ENCODE data around the gene CACNA2D4.

Gene CACNA2D4

GRCh38 chr12:1919284-1919683, 832 bp upstream of the CACNA2D4 start:
- DNase-seq (ENCODE audit: low spot score) = no peak

GRCh38 chr12:1918884-1919236, 408 bp upstream of the CACNA2D4 start:
- no peak for DNase-seq (ENCODE audit: low spot score)

DNA sequence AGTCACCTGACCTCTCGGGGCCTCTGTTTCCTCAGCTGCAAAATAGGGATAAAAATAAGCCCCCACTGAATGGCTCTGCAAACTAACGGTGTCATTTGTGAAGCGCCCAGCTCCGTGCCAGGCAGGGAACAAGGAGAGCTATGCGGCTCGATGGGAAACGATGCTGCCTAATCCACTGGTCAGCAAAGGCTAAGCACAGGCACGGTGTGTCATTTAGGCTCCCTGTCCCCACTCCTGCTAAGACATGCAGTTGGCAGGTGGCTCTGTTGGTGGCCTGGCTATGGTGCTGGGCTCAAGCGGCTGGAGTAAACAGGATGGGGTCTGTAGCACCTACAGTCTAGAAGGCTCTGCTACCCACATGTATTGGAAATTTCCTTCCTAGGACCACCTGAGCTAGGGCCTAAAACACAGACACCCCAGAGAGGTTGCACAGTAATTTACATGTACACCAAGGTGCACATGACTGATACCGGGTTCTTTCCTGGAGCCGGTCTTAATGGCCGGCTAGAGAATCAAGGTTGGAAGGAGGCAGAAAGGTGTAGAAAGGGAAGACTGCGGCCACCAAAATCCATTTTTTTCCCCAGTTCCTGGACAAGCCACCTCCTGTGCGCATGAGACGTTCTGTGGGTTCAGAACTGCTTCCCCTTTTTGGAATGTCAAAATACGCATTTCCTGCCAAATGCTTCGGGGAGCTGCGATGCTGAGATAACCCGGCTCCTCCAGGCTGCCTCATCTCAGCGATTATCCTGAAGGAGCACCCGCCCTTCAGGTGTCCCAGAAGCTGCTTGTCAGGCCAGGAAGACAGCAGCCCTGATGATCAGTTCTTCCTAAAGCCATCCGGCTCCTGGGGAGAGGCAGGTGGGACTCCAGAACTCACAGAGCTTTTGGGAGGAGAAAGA, 1.0 kb downstream of the CACNA2D4 start:
- DNase-seq (ENCODE audit: low spot score) = no peak

GRCh38 chr12:1916371-1917171, 1.9 kb downstream of the CACNA2D4 start:
- DNase-seq (ENCODE audit: low spot score) = no peak

- DNase-seq (ENCODE audit: low spot score) = no peak
Measured at GRCh38 chr12:1915082-1915968, 3.1 kb downstream of the CACNA2D4 start.

GRCh38 chr12:1914114-1914911, 4.1 kb downstream of the CACNA2D4 start:
- DNase-seq (ENCODE audit: low spot score) = no peak

GRCh38 chr12:1913377-1914113, 4.9 kb downstream of the CACNA2D4 start:
- DNase-seq (ENCODE audit: low spot score) = no peak

GRCh38 chr12:1912580-1913376, 5.7 kb downstream of the CACNA2D4 start:
- peak; percentile 65 for DNase-seq (ENCODE audit: low spot score)

- DNase-seq (ENCODE audit: low spot score) = no peak
Measured at GRCh38 chr12:1911598-1912575, 6.6 kb downstream of the CACNA2D4 start.

GRCh38 chr12:1910468-1910867, 8.0 kb downstream of the CACNA2D4 start:
- DNase-seq (ENCODE audit: low spot score) = no peak

- no peak for DNase-seq (ENCODE audit: low spot score)
Measured at GRCh38 chr12:1908758-1909157, 9.7 kb downstream of the CACNA2D4 start.

GRCh38 chr12:1907652-1908611, 10.5 kb downstream of the CACNA2D4 start:
- no peak for DNase-seq (ENCODE audit: low spot score)

DNA sequence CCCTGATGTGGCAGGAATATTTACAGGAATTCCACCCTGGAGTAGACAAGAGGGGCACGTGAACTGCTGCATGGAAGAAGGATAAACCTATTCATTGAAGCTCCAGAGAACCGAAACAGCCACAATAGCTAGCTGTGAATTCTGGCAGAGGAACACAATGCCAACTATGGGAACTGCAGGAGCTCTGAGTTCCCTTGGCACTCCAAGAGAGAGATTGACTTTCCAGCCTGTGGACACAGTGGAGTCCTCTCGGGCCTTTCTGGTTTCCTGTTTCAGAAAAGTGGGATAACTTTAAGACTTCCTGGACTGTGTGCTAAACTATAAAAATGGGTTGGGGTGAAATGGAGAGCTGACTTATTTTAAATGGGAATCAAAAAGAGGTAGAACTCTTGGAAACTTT, 11.9 kb downstream of the CACNA2D4 start:
- no peak for DNase-seq (ENCODE audit: low spot score)

- DNase-seq (ENCODE audit: low spot score) = no peak
Measured at GRCh38 chr12:1904875-1905274, 13.6 kb downstream of the CACNA2D4 start.

DNA sequence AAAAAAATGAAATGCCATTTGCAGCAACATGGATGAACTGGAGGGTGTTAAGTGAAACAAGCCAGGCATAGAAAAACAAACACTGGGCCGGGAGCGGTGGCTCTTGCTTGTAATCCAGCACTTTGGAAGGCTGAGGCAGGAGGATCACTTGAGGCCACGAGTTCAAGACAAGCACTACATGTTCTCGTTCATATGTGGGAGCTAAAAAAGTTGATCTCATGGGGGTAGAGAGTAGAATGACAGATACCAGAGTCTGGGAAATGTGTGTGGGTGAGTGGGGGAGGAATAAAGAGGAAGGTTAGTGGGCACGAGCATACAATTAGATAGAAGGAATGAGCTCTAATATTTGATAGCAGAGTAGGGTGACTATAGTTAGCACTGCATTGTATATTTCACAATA, 21.5 kb downstream of the CACNA2D4 start:
- no peak for DNase-seq (ENCODE audit: low spot score)

GRCh38 chr12:1890810-1891209, 27.6 kb downstream of the CACNA2D4 start:
- no peak for DNase-seq (ENCODE audit: low spot score)

- no peak for DNase-seq (ENCODE audit: low spot score)
Measured at GRCh38 chr12:1890119-1890703, 28.2 kb downstream of the CACNA2D4 start.
